MM.1S (cell line): ENCODE results near the gene SRRM4.

Source experiments
- DNase-seq: peaks from one replicate; pipeline ENCODE4 v3.0.0-alpha.2; 2015
- H2AFZ ChIP-seq: fragments of 300-600 bp; sonication (generic); 2 replicates; pipeline ENCODE4 v1.6.0; 2016; ENCODE audit warnings: antibody characterized with exemption, low read length
- H3F3A ChIP-seq: fragments of 300-600 bp; sonication (generic); 2 replicates; pipeline ENCODE4 v1.6.1; 2016; ENCODE audit warnings: mild to moderate bottlenecking, antibody characterized with exemption, low read length, moderate library complexity, mixed read lengths; ENCODE audit not compliant: insufficient read depth
- H3K27ac ChIP-seq: fragments of 300-600 bp; sonication (generic); 2 replicates; pipeline ENCODE4 v1.5.1; 2016; ENCODE audit warnings: mild to moderate bottlenecking, low read length
- H3K27me3 ChIP-seq: fragments of 300-600 bp; sonication (generic); replicated peaks from 2 replicates; pipeline ENCODE4 v1.6.0; 2016; ENCODE audit warnings: low read length; ENCODE audit not compliant: insufficient read depth
- H3K36me3 ChIP-seq: fragments of 300-600 bp; sonication (generic); replicated peaks from 2 replicates; pipeline ENCODE4 v1.6.1; 2016; ENCODE audit warnings: mild to moderate bottlenecking, low read length, mixed read lengths; ENCODE audit not compliant: insufficient read depth
- H3K4me1 ChIP-seq: fragments of 300-600 bp; sonication (generic); 2 replicates; pipeline ENCODE4 v1.6.1; 2016; ENCODE audit warnings: low read length, mixed read lengths
- H3K4me2 ChIP-seq: fragments of 300-600 bp; sonication (generic); 2 replicates; pipeline ENCODE4 v1.6.0; 2016; ENCODE audit warnings: low read depth, low read length
- H3K4me3 ChIP-seq: fragments of 300-600 bp; sonication (generic); 2 replicates; pipeline ENCODE4 v1.5.1; 2016; ENCODE audit warnings: low read length, mixed read lengths
- H3K79me2 ChIP-seq: fragments of 300-600 bp; sonication (generic); 2 replicates; pipeline ENCODE4 v1.6.1; 2016; ENCODE audit warnings: mixed run types, low read length, mixed read lengths
- H3K9ac ChIP-seq: fragments of 300-600 bp; sonication (generic); 2 replicates; pipeline ENCODE4 v1.6.1; 2016; ENCODE audit warnings: low read length, mixed read lengths
- H3K9me2 ChIP-seq: fragments of 300-600 bp; sonication (generic); replicated peaks from 2 replicates; pipeline ENCODE4 v1.6.1; 2016; ENCODE audit warnings: mild to moderate bottlenecking, low read length, mixed read lengths; ENCODE audit not compliant: insufficient read depth
- H3K9me3 ChIP-seq: fragments of 300-600 bp; sonication (generic); replicated peaks from 2 replicates; pipeline ENCODE4 v1.6.1; 2016; ENCODE audit warnings: mild to moderate bottlenecking, low read length, mixed read lengths; ENCODE audit not compliant: insufficient read depth
- H4K20me1 ChIP-seq: fragments of 300-600 bp; sonication (generic); 2 replicates; pipeline ENCODE4 v1.6.1; 2016; ENCODE audit warnings: mild to moderate bottlenecking, low read length, moderate library complexity, mixed read lengths; ENCODE audit not compliant: insufficient read depth
- EZH2 ChIP-seq: fragments of 300-600 bp; sonication (generic); optimal IDR thresholded peaks from 2 replicates; pipeline ENCODE3; 2017; ENCODE audit warnings: low read depth, mild to moderate bottlenecking, antibody characterized with exemption, low read length, mixed read lengths
- EZH2phosphoT487 ChIP-seq: fragments of 300-600 bp; sonication (generic); IDR thresholded peaks from 2 replicates; pipeline ENCODE4 v1.6.1; 2018; ENCODE audit warnings: antibody characterized with exemption, low read length
- TF ChIP-seq, protein P1 (sequence below): fragments of 300-600 bp; sonication (generic); IDR thresholded peaks from 2 replicates; pipeline ENCODE4 v1.5.1; 2016; ENCODE audit warnings: antibody characterized with exemption, low read length, mixed read lengths

The SRRM4 gene

GRCh38 chr12:119051474-119051873, 70.1 kb downstream of the SRRM4 start:
- no peak overlapping the region for H2AFZ ChIP-seq
- H3K9me3 ChIP-seq = no peaks in the 10 kb centered on the region
- H3K9ac ChIP-seq = no peak overlapping the region
- no peak overlapping the region for H3K4me3 ChIP-seq
- no peak overlapping the region for H3K4me2 ChIP-seq
- TF ChIP-seq EZH2 = no peak
- no peak for TF ChIP-seq EZH2phosphoT487
- TF ChIP-seq, protein P1, sequence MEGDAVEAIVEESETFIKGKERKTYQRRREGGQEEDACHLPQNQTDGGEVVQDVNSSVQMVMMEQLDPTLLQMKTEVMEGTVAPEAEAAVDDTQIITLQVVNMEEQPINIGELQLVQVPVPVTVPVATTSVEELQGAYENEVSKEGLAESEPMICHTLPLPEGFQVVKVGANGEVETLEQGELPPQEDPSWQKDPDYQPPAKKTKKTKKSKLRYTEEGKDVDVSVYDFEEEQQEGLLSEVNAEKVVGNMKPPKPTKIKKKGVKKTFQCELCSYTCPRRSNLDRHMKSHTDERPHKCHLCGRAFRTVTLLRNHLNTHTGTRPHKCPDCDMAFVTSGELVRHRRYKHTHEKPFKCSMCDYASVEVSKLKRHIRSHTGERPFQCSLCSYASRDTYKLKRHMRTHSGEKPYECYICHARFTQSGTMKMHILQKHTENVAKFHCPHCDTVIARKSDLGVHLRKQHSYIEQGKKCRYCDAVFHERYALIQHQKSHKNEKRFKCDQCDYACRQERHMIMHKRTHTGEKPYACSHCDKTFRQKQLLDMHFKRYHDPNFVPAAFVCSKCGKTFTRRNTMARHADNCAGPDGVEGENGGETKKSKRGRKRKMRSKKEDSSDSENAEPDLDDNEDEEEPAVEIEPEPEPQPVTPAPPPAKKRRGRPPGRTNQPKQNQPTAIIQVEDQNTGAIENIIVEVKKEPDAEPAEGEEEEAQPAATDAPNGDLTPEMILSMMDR = no peak
- no peaks in the 10 kb centered on the region for H3K36me3 ChIP-seq
- H3K27me3 ChIP-seq = no peaks in the 10 kb centered on the region
- no peaks in the 10 kb centered on the region for H4K20me1 ChIP-seq
- no peaks in the 10 kb centered on the region for H3K9me2 ChIP-seq
- no peaks in the 10 kb centered on the region for H3F3A ChIP-seq
- no peaks in the 10 kb centered on the region for H3K79me2 ChIP-seq
- H3K27ac ChIP-seq = no peak overlapping the region
- no peak for DNase-seq
- no peaks in the 10 kb centered on the region for H3K4me1 ChIP-seq

DNA sequence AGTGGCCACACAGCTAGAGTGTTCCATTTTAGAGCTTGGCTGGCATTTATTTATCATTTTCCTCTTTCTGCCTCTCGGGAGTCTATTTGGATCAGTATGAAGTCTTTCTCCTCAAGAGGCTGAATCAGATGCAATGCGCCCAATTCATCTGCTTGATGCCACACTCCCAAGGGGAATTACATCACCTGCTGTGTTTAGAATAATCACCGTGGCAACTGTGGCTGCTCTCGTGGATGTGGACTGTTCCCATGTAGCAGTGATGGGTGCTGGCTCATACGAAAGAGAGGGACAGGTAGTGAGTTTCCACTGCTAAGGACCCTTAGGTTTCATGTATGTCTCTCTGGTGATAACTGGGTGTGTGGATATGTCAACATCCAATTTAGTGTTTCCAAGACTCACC, 70.7 kb downstream of the SRRM4 start:
- TF ChIP-seq EZH2 (no peak), EZH2phosphoT487 (no peak)
- TF ChIP-seq, protein P1 = no peak
- H3K79me2 ChIP-seq = no peaks in the 10 kb centered on the region

DNA sequence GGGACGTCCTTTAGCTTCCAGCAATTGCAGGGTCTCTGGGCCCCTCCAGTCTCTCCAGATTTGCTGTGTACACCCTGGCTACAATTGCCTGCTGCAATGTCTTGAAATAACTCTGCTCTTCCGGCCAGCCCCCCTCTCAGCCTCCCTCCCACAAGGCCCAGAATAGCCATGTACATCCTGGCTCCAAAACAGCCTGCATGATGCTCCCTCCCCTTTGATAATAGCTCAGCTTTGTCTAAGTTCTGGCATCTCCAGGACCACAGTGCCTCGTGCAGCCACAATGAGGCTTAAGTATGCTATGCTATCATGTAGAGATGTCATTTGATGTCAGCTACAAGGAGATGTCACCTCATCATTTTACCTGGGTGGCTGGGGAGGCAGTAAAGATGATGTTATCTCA, 74.6 kb downstream of the SRRM4 start:
- Histone ChIP-seq H3K36me3 (no peaks in the 10 kb centered on the region), H2AFZ (no peak overlapping the region), H3K4me2 (no peak overlapping the region), H3K9me2 (no peaks in the 10 kb centered on the region), H3K4me3 (no peak overlapping the region), H3K27ac (no peak overlapping the region), H3K9me3 (no peaks in the 10 kb centered on the region), H3K27me3 (no peaks in the 10 kb centered on the region), H3K79me2 (no peaks in the 10 kb centered on the region), H4K20me1 (no peaks in the 10 kb centered on the region), H3K9ac (no peak overlapping the region), H3K4me1 (no peaks in the 10 kb centered on the region), H3F3A (no peaks in the 10 kb centered on the region)
- DNase-seq = no peak
- TF ChIP-seq EZH2 (no peak), EZH2phosphoT487 (no peak)
- TF ChIP-seq, protein P1 = no peak

More for the DNA sequence above, 70.7 kb downstream of the SRRM4 start:
- Histone ChIP-seq H3K4me1 (no peaks in the 10 kb centered on the region), H3K9me3 (no peaks in the 10 kb centered on the region), H3K9me2 (no peaks in the 10 kb centered on the region), H3K36me3 (no peaks in the 10 kb centered on the region), H3K4me2 (no peak overlapping the region), H3K4me3 (no peak overlapping the region), H3K27me3 (no peaks in the 10 kb centered on the region), H3F3A (no peaks in the 10 kb centered on the region), H2AFZ (no peak overlapping the region), H4K20me1 (no peaks in the 10 kb centered on the region), H3K27ac (no peak overlapping the region), H3K9ac (no peak overlapping the region)
- no peak for DNase-seq
